K562 (cell line): ENCODE results near the gene ITGA7. TPM values are rescaled to one million over a fixed set of nuclear protein-coding genes. Genes with fewer than 3 reads are reported as not detected.

Experiments used
- ARID1B ChIP-seq: fragments of 450-650 bp; IDR thresholded peaks from 2 replicates; pipeline ENCODE4 v1.6.1; 2016; ENCODE audit warnings: antibody characterized with exemption, mild to moderate bottlenecking, inconsistent platforms
- ATF3 ChIP-seq, 2 experiments: fragments of 450-650 bp in 1 of 2; sonication (generic) in 1 of 2; formaldehyde crosslinking in 1 of 2; IDR thresholded peaks in 1 of 2; conservative IDR thresholded peaks in 1 of 2; 2 replicates each; pipeline versions ENCODE4 v1.6.1 to v1.8.1; 2016 to 2023; ENCODE audit warnings: mild to moderate bottlenecking in 2 of 2, moderate library complexity in 2 of 2, inconsistent platforms in 1 of 2, missing genetic modification reagents in 1 of 2
- CEBPG ChIP-seq, 3 experiments: fragments of 200-800 bp in 1 of 3; sonication (Bioruptor generic) in 1 of 3; sonication (generic) in 1 of 3; formaldehyde crosslinking in 1 of 3; IDR thresholded peaks in 2 of 3; conservative IDR thresholded peaks in 1 of 3; 2 replicates each; pipeline versions ENCODE4 v1.6.1 to v1.8.0; 2016 to 2022; ENCODE audit warnings: missing compliant biosample characterization in 2 of 3, missing genetic modification characterization in 2 of 3, mild to moderate bottlenecking in 1 of 3, missing genetic modification reagents in 1 of 3
- CHD2 ChIP-seq: IDR thresholded peaks from 2 replicates; pipeline ENCODE4 v1.6.1; 2011; ENCODE audit warnings: low read depth, low read length
- CXXC5 ChIP-seq: fragments of 250-450 bp; sonication (Bioruptor Pico); IDR thresholded peaks from 2 replicates; pipeline ENCODE4 v1.8.0; 2022; ENCODE audit warnings: inconsistent platforms, mild to moderate bottlenecking, moderate library complexity
- FOXJ2 ChIP-seq: fragments of 200-800 bp; sonication (Bioruptor generic); IDR thresholded peaks from 2 replicates; pipeline ENCODE4 v1.6.1; 2016; ENCODE audit warnings: missing genetic modification characterization, missing compliant biosample characterization
- HDGF ChIP-seq: fragments of 450-650 bp; IDR thresholded peaks from 2 replicates; pipeline ENCODE4 v1.6.1; 2016
- HMBOX1 ChIP-seq: sonication (generic); IDR thresholded peaks from 2 replicates; pipeline ENCODE4 v1.6.1; 2016
- JUNB ChIP-seq: fragments of 450-650 bp; formaldehyde crosslinking; conservative IDR thresholded peaks from 2 replicates; pipeline ENCODE4 v1.4.0; 2020; ENCODE audit warnings: mild to moderate bottlenecking
- MBD1 ChIP-seq: fragments of 250-450 bp; sonication (Bioruptor Pico); IDR thresholded peaks from 2 replicates; pipeline ENCODE4 v1.8.0; 2022; ENCODE audit warnings: inconsistent platforms
- MYC ChIP-seq, 2 experiments: fragments of 250-450 bp in 1 of 2; sonication (Bioruptor Pico) in 1 of 2; IDR thresholded peaks; 2 replicates each; pipeline versions ENCODE4 v1.5.1 to v1.6.1; 2012 to 2021; ENCODE audit warnings: low read depth in 2 of 2, borderline replicate concordance in 1 of 2, improper control_type of control experiment in 1 of 2, low read length in 1 of 2, mild to moderate bottlenecking in 1 of 2, moderate library complexity in 1 of 2
- NCOA4 ChIP-seq: fragments of 450-650 bp; IDR thresholded peaks from 2 replicates; pipeline ENCODE4 v1.6.1; 2018; ENCODE audit warnings: mild to moderate bottlenecking; ENCODE audit not compliant: partially characterized antibody
- NRF1 ChIP-seq, 2 experiments: fragments of 450-650 bp; IDR thresholded peaks in 1 of 2; conservative IDR thresholded peaks in 1 of 2; 2 replicates each; pipeline ENCODE4 v1.6.1; 2014; ENCODE audit warnings: mild to moderate bottlenecking in 2 of 2
- POLR3G ChIP-seq: IDR thresholded peaks from 2 replicates; pipeline ENCODE4 v1.6.1; 2011; ENCODE audit not compliant: insufficient read length, insufficient replicate concordance; ENCODE audit errors: extremely low read depth
- RBM25 ChIP-seq: fragments of 200-400 bp; formaldehyde crosslinking; IDR thresholded peaks from 2 replicates; pipeline ENCODE4 v1.6.1; 2018; ENCODE audit warnings: low read length, low read depth, moderate library complexity; ENCODE audit not compliant: severe bottlenecking
- SMARCA4 ChIP-seq: fragments of 450-650 bp; IDR thresholded peaks from 2 replicates; pipeline ENCODE4 v1.6.1; 2016
- TBL1XR1 ChIP-seq, 2 experiments: IDR thresholded peaks; 2 replicates each; pipeline ENCODE4 v1.6.1; 2012; ENCODE audit warnings: improper control_type of control experiment in 2 of 2, low read length in 2 of 2, mild to moderate bottlenecking in 1 of 2
- USF2 ChIP-seq: sonication (generic); formaldehyde crosslinking; IDR thresholded peaks from 2 replicates; pipeline ENCODE4 v1.5.0; 2020; ENCODE audit warnings: missing genetic modification reagents
- ZBTB9 ChIP-seq: fragments of 450-650 bp; formaldehyde crosslinking; IDR thresholded peaks from 2 replicates; pipeline ENCODE4 v1.4.0; 2020; ENCODE audit warnings: mild to moderate bottlenecking, moderate library complexity
- polyA plus RNA-seq, 8 experiments: library from polyadenylated mRNA; depleted of rRNA in 4 of 8; stranded (reverse) in 5 of 8; unstranded in 3 of 8; fragments of >200 nt; fragmentation: Nextera tagmentation in 2 of 8; fragmentation: Illumina TruSeq in 1 of 8; extraction: Ambion mirVana in 2 of 8; extraction: Trizol in 1 of 8; gene quantifications; 2 replicates each; pipeline versions ENCODE4 v1.2.1 to v1.2.3, GENCODE V29; 2011 to 2014; ENCODE audit warnings: inconsistent platforms in 1 of 8, missing spikeins in 1 of 8
- total RNA-seq, 7 experiments: library from RNA; depleted of rRNA in 6 of 7; stranded (reverse); fragments of >200 nt in 6 of 7; fragmentation: Illumina TruSeq in 2 of 7; extraction: Trizol in 2 of 7; gene quantifications; 2 replicates each; pipeline versions ENCODE4 v1.2.1 to v1.2.3, GENCODE V29; 2011 to 2021; ENCODE audit warnings: low replicate concordance in 1 of 7

Gene ITGA7
- total and polyA plus RNA-seq, 9 of the 15 experiments (the other 6 are each of a cell fraction or from before 2014, with no cell fraction given): 0.11 to 2.3 (median 0.56) TPM; not detected in 1

- TF ChIP-seq USF2: no peak
- no peak for TF ChIP-seq RBM25
- TF ChIP-seq HDGF: peak; percentile 83; the same call in 1 of the 2 replicates
- TF ChIP-seq FOXJ2: no peak
- peak in 1 of 2 experiments; percentile 42; a peak in 1 of 4 replicates for TF ChIP-seq TBL1XR1 (IDR thresholded peaks at IDR 0.05; ENCODE audit: low read length in 2 of 2)
- no peak for TF ChIP-seq HMBOX1
- peak; percentile 31; the same call in 1 of the 2 replicates for TF ChIP-seq MYC (IDR thresholded peaks at IDR 0.05; ENCODE audit: low read depth, low read length)
- TF ChIP-seq MYC (CRISPR knock-in tag; IDR thresholded peaks at IDR 0.05; ENCODE audit: borderline replicate concordance, low read depth): no peak
- 0 out of 2 replicates have a peak, but pooled peaks have one; percentile 16 for TF ChIP-seq ZBTB9
- no peak; the same call in 1 of the 2 replicates for TF ChIP-seq CEBPG (CRISPR knock-in tag; IDR thresholded peaks at IDR 0.05)
- peak in 1 of 2 experiments; percentile 42; a peak in 2 of 4 replicates for TF ChIP-seq CEBPG (tag; conservative IDR thresholded peaks at IDR 0.05 in 1 of 2, IDR thresholded peaks at IDR 0.05 in 1 of 2)
- no peak for TF ChIP-seq MBD1 (CRISPR knock-in tag)
- peak; percentile 19; the same call in 1 of the 2 replicates for TF ChIP-seq CXXC5 (CRISPR knock-in tag)
- TF ChIP-seq ATF3 (IDR thresholded peaks at IDR 0.05): no peak
- no peak for TF ChIP-seq ATF3 (CRISPR knock-in tag; conservative IDR thresholded peaks at IDR 0.05)
- TF ChIP-seq JUNB: no peak
- TF ChIP-seq NCOA4: no peak
- peak; percentile 69 for TF ChIP-seq SMARCA4
- TF ChIP-seq ARID1B: peak; percentile 67
- no peak for TF ChIP-seq CHD2
- TF ChIP-seq POLR3G: no peak
- TF ChIP-seq NRF1 (conservative IDR thresholded peaks at IDR 0.05 in 1 of 2, IDR thresholded peaks at IDR 0.05 in 1 of 2): peak; percentile 62 to 66
These were observed 20.0 kb upstream of the ITGA7 start (continued) for GRCh38 chr12:55727643-55728185.
